PFSK-1 (cell line): ENCODE results near the gene CLN5.

ENCODE experiments used
- FOXP2 ChIP-seq: optimal IDR thresholded peaks from 2 replicates; pipeline ENCODE3; 2011; ENCODE audit warnings: borderline replicate concordance, control low read depth, inconsistent platforms; ENCODE audit not compliant: insufficient read depth; ENCODE audit errors: extremely low read length, extremely low read depth
- POLR2AphosphoS5 ChIP-seq: IDR thresholded peaks from 2 replicates; pipeline ENCODE4 v1.6.1; 2012; ENCODE audit warnings: low read depth, mild to moderate bottlenecking, control low read depth, low read length, moderate library complexity
- REST ChIP-seq, 2 experiments: IDR thresholded peaks; 2 replicates each; pipeline versions ENCODE4 v1.6.1 to v1.8.0; 2011 to 2012; ENCODE audit warnings: low read depth in 2 of 2, low read length in 2 of 2, control low read depth in 1 of 2, inconsistent platforms in 1 of 2, mild to moderate bottlenecking in 1 of 2, moderate library complexity in 1 of 2; ENCODE audit not compliant: insufficient read depth in 1 of 2
- SIN3A ChIP-seq: IDR thresholded peaks from 2 replicates; pipeline ENCODE4 v1.6.1; 2012; ENCODE audit warnings: mild to moderate bottlenecking, low read length, moderate library complexity, borderline replicate concordance; ENCODE audit not compliant: insufficient read depth
- TAF1 ChIP-seq: IDR thresholded peaks from 2 replicates; pipeline ENCODE4 v1.6.1; 2012; ENCODE audit warnings: low read length, control low read depth, borderline replicate concordance; ENCODE audit not compliant: insufficient read depth

Gene CLN5

GRCh38 chr13:76971215-76971614, 20.7 kb upstream of the CLN5 start:
- TF ChIP-seq POLR2AphosphoS5 (no peak), REST (IDR thresholded peaks at IDR 0.05; ENCODE audit: insufficient read depth in 1 of 2, low read depth in 2 of 2, low read length in 2 of 2) (no peak), TAF1 (no peak)

- TF ChIP-seq FOXP2 (no peak), POLR2AphosphoS5 (no peak), REST (IDR thresholded peaks at IDR 0.05; ENCODE audit: insufficient read depth in 1 of 2, low read depth in 2 of 2, low read length in 2 of 2) (no peak), SIN3A (no peak), TAF1 (no peak)
Measured at GRCh38 chr13:76971851-76972829, 19.7 kb upstream of the CLN5 start.

- TF ChIP-seq TAF1 (no peak), REST (IDR thresholded peaks at IDR 0.05; ENCODE audit: insufficient read depth in 1 of 2, low read depth in 2 of 2, low read length in 2 of 2) (no peak), POLR2AphosphoS5 (no peak), SIN3A (no peak), FOXP2 (no peak)
Measured at GRCh38 chr13:76973920-76974617, 17.8 kb upstream of the CLN5 start.

GRCh38 chr13:76974618-76974975, 17.3 kb upstream of the CLN5 start:
- no peak for TF ChIP-seq REST (IDR thresholded peaks at IDR 0.05; ENCODE audit: insufficient read depth in 1 of 2, low read depth in 2 of 2, low read length in 2 of 2)
- no peak for TF ChIP-seq FOXP2
- no peak for TF ChIP-seq TAF1
- no peak for TF ChIP-seq SIN3A
- TF ChIP-seq POLR2AphosphoS5 = no peak
